Neural progenitor cell (in vitro differentiated cells): Measurements from ENCODE around the gene MYO15A. TPM values are rescaled to one million over a fixed set of nuclear protein-coding genes. Genes with fewer than 3 reads are reported as not detected.

Experiments
- DNase-seq: peaks from one replicate; pipeline ENCODE4 v3.0.0-alpha.2; 2016; ENCODE audit warnings: low spot score
- H2AFZ ChIP-seq: fragments of 200-600 bp; sonication (generic); replicated peaks from 2 replicates; pipeline ENCODE4 v1.6.1; 2016; ENCODE audit warnings: antibody characterized with exemption
- H3F3A ChIP-seq: fragments of 200-600 bp; sonication (generic); 2 replicates; pipeline ENCODE4 v1.6.1; 2016; ENCODE audit warnings: antibody characterized with exemption, low read depth
- H3K27ac ChIP-seq: fragments of 200-600 bp; sonication (generic); 2 replicates; pipeline ENCODE4 v1.5.1; 2016; ENCODE audit warnings: mild to moderate bottlenecking
- H3K27me3 ChIP-seq: fragments of 200-600 bp; sonication (generic); 2 replicates; pipeline ENCODE4 v1.6.1; 2016; ENCODE audit warnings: mild to moderate bottlenecking, moderate library complexity
- H3K36me3 ChIP-seq: fragments of 200-600 bp; sonication (generic); 2 replicates; pipeline ENCODE4 v1.5.1; 2016
- H3K4me1 ChIP-seq: fragments of 200-600 bp; sonication (generic); 2 replicates; pipeline ENCODE4 v1.6.1; 2016; ENCODE audit warnings: mixed run types
- H3K4me2 ChIP-seq: fragments of 200-600 bp; sonication (generic); 2 replicates; pipeline ENCODE4 v1.6.1; 2016
- H3K4me3 ChIP-seq: fragments of 200-600 bp; sonication (generic); 2 replicates; pipeline ENCODE4 v1.5.1; 2016
- H3K79me2 ChIP-seq: fragments of 200-600 bp; sonication (generic); 2 replicates; pipeline ENCODE4 v1.6.1; 2016; ENCODE audit warnings: low read depth
- H3K9ac ChIP-seq: fragments of 200-600 bp; sonication (generic); 2 replicates; pipeline ENCODE4 v1.6.1; 2016
- H3K9me3 ChIP-seq: fragments of 200-600 bp; sonication (generic); 2 replicates; pipeline ENCODE4 v1.5.1; 2016; ENCODE audit warnings: low read depth
- H4K20me1 ChIP-seq: fragments of 200-600 bp; sonication (generic); 2 replicates; pipeline ENCODE4 v1.6.1; 2016; ENCODE audit warnings: low read depth
- H3K27ac Mint-ChIP-seq: 3 replicates; pipeline ENCODE4 v1.8.0; 2021; ENCODE audit warnings: mixed read lengths
- H3K27me3 Mint-ChIP-seq: 2 replicates; pipeline ENCODE4 v1.8.0; 2022; ENCODE audit warnings: low read depth, mild to moderate bottlenecking, inconsistent platforms, moderate library complexity, mixed read lengths; ENCODE audit not compliant: insufficient read depth
- H3K36me3 Mint-ChIP-seq: 3 replicates; pipeline ENCODE4 v1.8.0; 2021; ENCODE audit warnings: mixed read lengths
- H3K4me1 Mint-ChIP-seq: 3 replicates; pipeline ENCODE4 v1.8.0; 2021; ENCODE audit warnings: mixed read lengths
- H3K4me3 Mint-ChIP-seq: 3 replicates; pipeline ENCODE4 v1.8.0; 2021; ENCODE audit warnings: mild to moderate bottlenecking, moderate library complexity, mixed read lengths
- H3K9me3 Mint-ChIP-seq: 3 replicates; pipeline ENCODE4 v1.8.0; 2020; ENCODE audit warnings: mixed read lengths
- EZH2 ChIP-seq: fragments of 200-600 bp; sonication (generic); IDR thresholded peaks from 2 replicates; pipeline ENCODE4 v1.6.1; 2017; ENCODE audit warnings: antibody characterized with exemption, mild to moderate bottlenecking, moderate library complexity
- EZH2phosphoT487 ChIP-seq: fragments of 200-600 bp; sonication (generic); IDR thresholded peaks from 2 replicates; pipeline ENCODE4 v1.6.1; 2017; ENCODE audit warnings: antibody characterized with exemption
- total RNA-seq: library from RNA; depleted of rRNA; stranded (reverse); fragments of >200 nt; gene quantifications from 2 replicates; pipeline ENCODE4 v1.2.3, GENCODE V29; 2015; ENCODE audit warnings: low replicate concordance
- TF ChIP-seq, protein P1 (sequence below): fragments of 200-600 bp; sonication (generic); IDR thresholded peaks from 2 replicates; pipeline ENCODE4 v1.5.1; 2017; ENCODE audit warnings: antibody characterized with exemption, mild to moderate bottlenecking

The MYO15A gene
- total RNA-seq, 1 donor from 2014 or later = 1.2 TPM

DNA sequence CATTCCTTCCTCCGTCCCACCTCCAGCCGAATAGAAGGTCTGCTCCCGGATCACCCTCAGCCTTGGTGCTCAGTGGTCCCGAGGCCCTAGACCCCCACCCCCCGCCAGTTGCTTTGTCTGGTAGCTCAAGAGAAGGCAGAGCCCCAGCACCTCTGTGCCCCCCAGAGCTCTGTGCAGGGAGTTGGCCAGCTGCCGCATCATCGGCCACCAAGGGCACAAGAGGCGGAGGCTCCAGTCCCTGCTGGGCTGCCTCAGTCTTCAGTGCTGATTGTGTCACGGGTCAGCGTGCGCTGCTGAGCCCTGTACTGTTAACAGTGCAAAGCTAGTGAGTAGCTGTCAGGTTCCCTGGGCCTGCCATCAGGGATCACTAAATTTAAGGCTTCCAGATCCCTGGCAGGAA, 43.0 kb upstream of the MYO15A start:
- no peak overlapping the region for H3K27ac Mint-ChIP-seq
- TF ChIP-seq EZH2phosphoT487 (no peak), EZH2 (no peak)
- TF ChIP-seq, protein P1, sequence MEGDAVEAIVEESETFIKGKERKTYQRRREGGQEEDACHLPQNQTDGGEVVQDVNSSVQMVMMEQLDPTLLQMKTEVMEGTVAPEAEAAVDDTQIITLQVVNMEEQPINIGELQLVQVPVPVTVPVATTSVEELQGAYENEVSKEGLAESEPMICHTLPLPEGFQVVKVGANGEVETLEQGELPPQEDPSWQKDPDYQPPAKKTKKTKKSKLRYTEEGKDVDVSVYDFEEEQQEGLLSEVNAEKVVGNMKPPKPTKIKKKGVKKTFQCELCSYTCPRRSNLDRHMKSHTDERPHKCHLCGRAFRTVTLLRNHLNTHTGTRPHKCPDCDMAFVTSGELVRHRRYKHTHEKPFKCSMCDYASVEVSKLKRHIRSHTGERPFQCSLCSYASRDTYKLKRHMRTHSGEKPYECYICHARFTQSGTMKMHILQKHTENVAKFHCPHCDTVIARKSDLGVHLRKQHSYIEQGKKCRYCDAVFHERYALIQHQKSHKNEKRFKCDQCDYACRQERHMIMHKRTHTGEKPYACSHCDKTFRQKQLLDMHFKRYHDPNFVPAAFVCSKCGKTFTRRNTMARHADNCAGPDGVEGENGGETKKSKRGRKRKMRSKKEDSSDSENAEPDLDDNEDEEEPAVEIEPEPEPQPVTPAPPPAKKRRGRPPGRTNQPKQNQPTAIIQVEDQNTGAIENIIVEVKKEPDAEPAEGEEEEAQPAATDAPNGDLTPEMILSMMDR = no peak
- peaks cover 6% of the 10 kb centered on the region for H3K4me1 Mint-ChIP-seq
- H3K27ac ChIP-seq = no peak overlapping the region
- DNase-seq = no peak
- no peaks in the 10 kb centered on the region for H3K36me3 ChIP-seq
- no peak overlapping the region for H3K9ac ChIP-seq
- peaks cover 9% of the 10 kb centered on the region for H3K36me3 Mint-ChIP-seq
- no peak overlapping the region for H3K4me3 ChIP-seq
- H3K9me3 Mint-ChIP-seq = no peaks in the 10 kb centered on the region
- no peaks in the 10 kb centered on the region for H4K20me1 ChIP-seq
- H2AFZ ChIP-seq = no peak overlapping the region
- no peaks in the 10 kb centered on the region for H3K79me2 ChIP-seq
- H3F3A ChIP-seq = peaks cover 8% of the 10 kb centered on the region
- no peaks in the 10 kb centered on the region for H3K4me1 ChIP-seq
- H3K4me2 ChIP-seq = no peak overlapping the region
- no peak overlapping the region for H3K4me3 Mint-ChIP-seq
- no peaks in the 10 kb centered on the region for H3K9me3 ChIP-seq
- peaks cover 2% of the 10 kb centered on the region for H3K27me3 Mint-ChIP-seq
- H3K27me3 ChIP-seq = no peaks in the 10 kb centered on the region

DNA sequence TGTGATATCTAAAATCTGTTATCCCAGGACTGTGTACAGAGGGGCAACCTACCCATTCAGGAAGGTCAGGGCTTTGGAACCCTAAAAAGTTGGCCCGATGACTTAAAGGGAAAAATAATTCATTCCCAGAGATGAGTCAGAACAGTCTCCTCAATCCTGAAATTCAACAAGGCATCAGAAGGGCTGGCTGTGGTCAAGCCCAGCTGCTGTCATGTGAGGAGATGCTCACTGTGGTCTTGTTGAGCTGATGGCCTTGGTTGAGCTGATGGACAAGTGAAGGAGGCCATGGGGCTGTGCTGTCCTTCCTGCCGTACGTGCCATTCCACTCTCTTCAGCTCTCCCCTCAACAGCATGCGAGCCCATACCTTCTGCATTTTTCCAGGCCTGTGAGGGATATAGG, 41.7 kb upstream of the MYO15A start:
- Histone ChIP-seq H4K20me1 (no peaks in the 10 kb centered on the region), H2AFZ (no peak overlapping the region), H3K4me2 (no peak overlapping the region), H3K4me3 (no peak overlapping the region), H3K27ac (no peak overlapping the region), H3K79me2 (no peaks in the 10 kb centered on the region), H3F3A (peaks cover 11% of the 10 kb centered on the region), H3K36me3 (no peaks in the 10 kb centered on the region), H3K27me3 (no peaks in the 10 kb centered on the region), H3K9me3 (no peaks in the 10 kb centered on the region), H3K4me1 (no peaks in the 10 kb centered on the region), H3K9ac (no peak overlapping the region)
- H3K36me3 Mint-ChIP-seq = peaks cover 9% of the 10 kb centered on the region
- H3K9me3 Mint-ChIP-seq = no peaks in the 10 kb centered on the region
- DNase-seq = no peak
- H3K27me3 Mint-ChIP-seq = no peaks in the 10 kb centered on the region
- peaks cover 19% of the 10 kb centered on the region for H3K4me1 Mint-ChIP-seq
- H3K27ac Mint-ChIP-seq = no peak overlapping the region
- no peak overlapping the region for H3K4me3 Mint-ChIP-seq
- TF ChIP-seq, protein P1 = no peak
- TF ChIP-seq EZH2 = no peak
- TF ChIP-seq EZH2phosphoT487 = no peak

DNA sequence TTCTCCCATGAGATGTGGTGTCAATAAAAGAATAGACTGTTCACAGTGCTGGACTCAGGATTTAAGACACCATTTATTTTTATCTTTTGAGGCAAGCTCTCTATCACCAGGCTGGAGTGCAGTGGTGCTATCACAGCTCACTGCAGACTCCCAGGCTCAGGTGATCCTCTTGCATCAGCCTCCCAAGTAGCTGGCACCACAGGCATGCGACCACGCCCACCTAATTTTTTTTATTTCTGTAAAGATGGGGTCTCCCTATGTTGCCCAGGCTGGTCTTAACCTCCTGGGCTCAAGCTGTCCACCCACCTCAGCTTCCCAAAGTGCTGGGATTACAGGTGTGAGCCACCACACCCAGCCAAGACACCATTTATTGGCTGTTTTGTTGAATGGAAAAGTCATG, 39.5 kb upstream of the MYO15A start:
- DNase-seq = no peak
- Mint-ChIP-seq H3K27me3 (peaks cover 2% of the 10 kb centered on the region), H3K4me3 (no peak overlapping the region), H3K9me3 (no peaks in the 10 kb centered on the region), H3K27ac (no peak overlapping the region), H3K36me3 (peaks cover 7% of the 10 kb centered on the region), H3K4me1 (peaks cover 19% of the 10 kb centered on the region)
- no peaks in the 10 kb centered on the region for H3K79me2 ChIP-seq
- H3K4me2 ChIP-seq = no peak overlapping the region
- no peak overlapping the region for H3K9ac ChIP-seq
- H3K9me3 ChIP-seq = no peaks in the 10 kb centered on the region
- H3K4me3 ChIP-seq = no peak overlapping the region
- no peaks in the 10 kb centered on the region for H3K27me3 ChIP-seq
- TF ChIP-seq EZH2 (no peak), EZH2phosphoT487 (no peak)
- TF ChIP-seq, protein P1 = no peak
- H3K4me1 ChIP-seq = no peaks in the 10 kb centered on the region
- H4K20me1 ChIP-seq = no peaks in the 10 kb centered on the region
- H2AFZ ChIP-seq = no peak overlapping the region
- H3K27ac ChIP-seq = no peak overlapping the region
- peaks cover 11% of the 10 kb centered on the region for H3F3A ChIP-seq
- H3K36me3 ChIP-seq = no peaks in the 10 kb centered on the region
